H1 (cell line): Measurements from ENCODE around the gene CFLAR.

Experiments used
- ASH2L ChIP-seq: fragments of 200-600, 300-600 bp; sonication (generic); IDR thresholded peaks from one replicate; pipeline ENCODE4 v1.7.1; 2017; ENCODE audit warnings: low read length
- BRCA1 ChIP-seq: IDR thresholded peaks from 2 replicates; pipeline ENCODE4 v1.6.1; 2012; ENCODE audit warnings: low read depth, low read length, improper control_type of control experiment
- CEBPB ChIP-seq: IDR thresholded peaks from 2 replicates; pipeline ENCODE4 v1.6.1; 2012; ENCODE audit warnings: low read depth, low read length
- POLR2A ChIP-seq, 2 experiments: IDR thresholded peaks; 1 replicate in 1 of 2; 2 replicates in 1 of 2; pipeline ENCODE4 v1.6.1; 2011; ENCODE audit warnings: low read depth in 2 of 2, low read length in 2 of 2, mild to moderate bottlenecking in 2 of 2; ENCODE audit errors: control extremely low read depth in 1 of 2
- RAD21 ChIP-seq, 2 experiments: IDR thresholded peaks in 1 of 2; conservative IDR thresholded peaks in 1 of 2; 2 replicates each; pipeline ENCODE4 v1.6.1; 2011; ENCODE audit warnings: low read depth in 2 of 2, low read length in 2 of 2, improper control_type of control experiment in 1 of 2, inconsistent platforms in 1 of 2, mild to moderate bottlenecking in 1 of 2, moderate library complexity in 1 of 2
- TF ChIP-seq, protein P1 (sequence below): IDR thresholded peaks from 2 replicates; pipeline ENCODE4 v1.6.1; 2011; ENCODE audit warnings: low read depth, mild to moderate bottlenecking, low read length; ENCODE audit not compliant: insufficient read depth
- TF ChIP-seq, protein P2 (sequence below), 3 experiments: IDR thresholded peaks; 1 replicate in 2 of 3; 2 replicates in 1 of 3; pipeline versions ENCODE4 v1.5.1 to v1.6.1; 2011; ENCODE audit warnings: low read length in 3 of 3, mild to moderate bottlenecking in 3 of 3, inconsistent platforms in 2 of 3, low read depth in 1 of 3, moderate library complexity in 1 of 3; ENCODE audit not compliant: insufficient read depth in 1 of 3; ENCODE audit errors: control extremely low read depth in 1 of 3

DNA sequence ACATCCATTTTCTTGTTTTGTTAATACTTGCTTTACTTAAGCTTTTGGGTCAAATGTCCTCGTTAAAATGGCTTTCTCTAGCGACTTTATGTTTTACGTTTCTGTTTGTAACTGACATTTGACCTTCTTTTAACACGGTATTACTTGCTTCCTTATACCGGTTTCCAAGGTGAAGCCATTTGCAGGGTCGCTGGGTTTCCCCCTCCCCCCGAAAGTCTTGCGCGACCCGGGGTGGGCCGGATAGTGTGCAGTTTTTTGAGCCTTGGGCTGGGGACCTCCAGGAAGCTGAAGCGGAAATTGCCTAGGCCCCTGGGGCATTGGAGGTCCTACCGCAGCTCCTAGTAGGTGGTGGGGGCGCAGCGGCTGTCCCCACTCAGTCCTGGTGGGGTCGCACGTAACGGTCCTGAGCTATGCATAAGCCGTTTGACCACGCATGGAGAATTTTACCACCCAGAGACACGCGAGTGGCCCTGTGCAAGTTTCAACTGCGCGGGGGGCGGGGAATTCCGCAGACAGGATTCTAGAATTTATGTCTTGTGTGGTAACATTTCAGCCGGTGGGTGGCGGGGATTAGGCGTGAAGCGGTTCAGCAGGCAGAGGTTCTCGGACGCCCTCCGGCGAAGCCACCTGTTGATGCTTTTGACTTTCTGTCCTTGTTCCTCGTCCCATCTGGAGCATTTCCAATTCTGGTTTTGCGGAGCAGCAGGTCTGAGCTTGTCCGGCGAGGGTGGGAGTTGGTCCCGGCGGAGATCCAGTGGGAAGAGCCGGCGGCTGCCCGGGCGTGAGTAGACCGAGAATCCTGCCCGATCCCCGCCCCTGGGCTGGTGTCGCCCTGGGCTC lies 2.4 kb downstream of the CFLAR start:
- peak; percentile 16 to 26; a peak in 2 of 4 replicates for TF ChIP-seq RAD21 (IDR thresholded peaks at IDR 0.05 in 1 of 2, conservative IDR thresholded peaks at IDR 0.05 in 1 of 2; ENCODE audit: low read depth in 2 of 2, low read length in 2 of 2)
- no peak; a peak in 1 of 3 replicates for TF ChIP-seq POLR2A (IDR thresholded peaks at IDR 0.05; ENCODE audit: control extremely low read depth in 1 of 2, low read depth in 2 of 2, low read length in 2 of 2)
- TF ChIP-seq ASH2L: peak; percentile 63
- no peak for TF ChIP-seq CEBPB
- TF ChIP-seq, protein P1, sequence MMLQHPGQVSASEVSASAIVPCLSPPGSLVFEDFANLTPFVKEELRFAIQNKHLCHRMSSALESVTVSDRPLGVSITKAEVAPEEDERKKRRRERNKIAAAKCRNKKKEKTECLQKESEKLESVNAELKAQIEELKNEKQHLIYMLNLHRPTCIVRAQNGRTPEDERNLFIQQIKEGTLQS: no peak
- TF ChIP-seq, protein P2, sequence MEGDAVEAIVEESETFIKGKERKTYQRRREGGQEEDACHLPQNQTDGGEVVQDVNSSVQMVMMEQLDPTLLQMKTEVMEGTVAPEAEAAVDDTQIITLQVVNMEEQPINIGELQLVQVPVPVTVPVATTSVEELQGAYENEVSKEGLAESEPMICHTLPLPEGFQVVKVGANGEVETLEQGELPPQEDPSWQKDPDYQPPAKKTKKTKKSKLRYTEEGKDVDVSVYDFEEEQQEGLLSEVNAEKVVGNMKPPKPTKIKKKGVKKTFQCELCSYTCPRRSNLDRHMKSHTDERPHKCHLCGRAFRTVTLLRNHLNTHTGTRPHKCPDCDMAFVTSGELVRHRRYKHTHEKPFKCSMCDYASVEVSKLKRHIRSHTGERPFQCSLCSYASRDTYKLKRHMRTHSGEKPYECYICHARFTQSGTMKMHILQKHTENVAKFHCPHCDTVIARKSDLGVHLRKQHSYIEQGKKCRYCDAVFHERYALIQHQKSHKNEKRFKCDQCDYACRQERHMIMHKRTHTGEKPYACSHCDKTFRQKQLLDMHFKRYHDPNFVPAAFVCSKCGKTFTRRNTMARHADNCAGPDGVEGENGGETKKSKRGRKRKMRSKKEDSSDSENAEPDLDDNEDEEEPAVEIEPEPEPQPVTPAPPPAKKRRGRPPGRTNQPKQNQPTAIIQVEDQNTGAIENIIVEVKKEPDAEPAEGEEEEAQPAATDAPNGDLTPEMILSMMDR (IDR thresholded peaks at IDR 0.05; ENCODE audit: control extremely low read depth in 1 of 3, insufficient read depth in 1 of 3, low read depth in 1 of 3, low read length in 3 of 3): peak; percentile 12 to 42 (median 22)
- TF ChIP-seq BRCA1: no peak
